GM12874 (cell line): Measurements from ENCODE around the gene CYTH1.

Experiments used
- CTCF ChIP-seq: IDR thresholded peaks from 2 replicates; pipeline ENCODE4 v1.5.1; 2011; ENCODE audit warnings: low read depth, mild to moderate bottlenecking, control low read depth, low read length, moderate library complexity; ENCODE audit not compliant: insufficient read depth

CYTH1 gene

GRCh38 chr17:78745407-78746088, 36.5 kb downstream of the CYTH1 start:
- peak; percentile 39 for TF ChIP-seq CTCF

GRCh38 chr17:78742901-78743300, 39.2 kb downstream of the CYTH1 start:
- TF ChIP-seq CTCF: no peak

GRCh38 chr17:78741644-78742284, 40.3 kb downstream of the CYTH1 start:
- no peak for TF ChIP-seq CTCF

GRCh38 chr17:78739331-78739931, 42.6 kb downstream of the CYTH1 start:
- no peak for TF ChIP-seq CTCF

- TF ChIP-seq CTCF: no peak
Observed at GRCh38 chr17:78738698-78739097, 43.4 kb downstream of the CYTH1 start.

DNA sequence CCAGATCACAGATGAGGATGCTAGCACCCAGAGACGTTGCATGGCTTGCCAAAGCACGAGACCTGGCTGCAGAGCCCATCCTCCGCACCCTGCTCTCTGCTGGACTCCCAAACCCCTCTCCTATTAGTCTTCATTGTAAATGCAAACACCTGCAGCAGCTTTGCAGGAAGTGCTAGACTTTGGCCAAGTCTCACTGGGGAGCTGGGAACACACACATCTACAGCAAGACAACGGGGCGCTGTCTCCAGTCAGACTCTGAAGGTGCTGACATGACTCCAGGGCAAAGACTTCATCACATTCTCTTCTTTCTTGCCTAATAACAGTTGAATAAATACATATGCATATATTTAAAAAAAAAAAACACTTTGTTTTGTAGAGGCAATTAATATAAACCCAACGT, 43.8 kb downstream of the CYTH1 start:
- no peak for TF ChIP-seq CTCF

GRCh38 chr17:78737332-78737731, 44.7 kb downstream of the CYTH1 start:
- TF ChIP-seq CTCF: no peak
